Upper lobe of left lung (tissue), 6 donors: ENCODE results near the gene PLK5. TPM values are rescaled to one million over a fixed set of nuclear protein-coding genes. Genes with fewer than 3 reads are reported as not detected.

Experiments used
- ATAC-seq, 2 donors: fragments of 200-7000 bp; cut with Tn5 transposase; one replicate each; pipeline ENCODE4 v1.9.1; 2022; ENCODE audit warnings: mild to moderate bottlenecking in 2 of 2, moderate library complexity in 2 of 2; ENCODE audit not compliant: low FRiP score in 2 of 2
- DNase-seq, 2 donors: peaks; one replicate each; pipeline ENCODE4 v3.0.0-alpha.2; 2019 to 2020
- H3K27ac ChIP-seq, 4 donors: fragments of 200-600 bp; sonication (generic); one replicate each; pipeline ENCODE4 v1.5.1; 2016 to 2019
- H3K27me3 ChIP-seq, 4 donors: fragments of 200-600 bp; sonication (generic); one replicate each; pipeline ENCODE4 v1.5.1; 2017 to 2019
- H3K36me3 ChIP-seq, 4 donors: fragments of 200-600 bp; sonication (generic); one replicate each; pipeline ENCODE4 v1.5.1; 2016 to 2019
- H3K4me1 ChIP-seq, 4 donors: fragments of 200-600 bp; sonication (generic); one replicate each; pipeline ENCODE4 v1.5.1; 2018 to 2019
- H3K4me3 ChIP-seq, 4 donors: fragments of 200-600 bp; sonication (generic); one replicate each; pipeline ENCODE4 v1.5.1; 2017 to 2019; ENCODE audit warnings: mild to moderate bottlenecking in 2 of 4, moderate library complexity in 1 of 4
- H3K9me3 ChIP-seq, 4 donors: fragments of 200-600 bp; sonication (generic); one replicate each; pipeline ENCODE4 v1.5.1; 2018 to 2019
- EP300 ChIP-seq, 4 donors: sonication (generic); formaldehyde crosslinking; IDR thresholded peaks; one replicate each; pipeline ENCODE4 v1.5.1; 2017; ENCODE audit warnings: antibody characterized with exemption in 4 of 4, control low read depth in 2 of 4
- POLR2A ChIP-seq, 4 donors: fragments of 450-650 bp; IDR thresholded peaks; one replicate each; pipeline ENCODE4 v1.5.1; 2016 to 2017; ENCODE audit warnings: antibody characterized with exemption in 4 of 4, mild to moderate bottlenecking in 2 of 4
- POLR2AphosphoS5 ChIP-seq, 2 donors: sonication (generic); formaldehyde crosslinking; IDR thresholded peaks; one replicate each; pipeline ENCODE4 v1.5.1; 2017; ENCODE audit warnings: antibody characterized with exemption in 2 of 2
- WGBS, 2 donors: methylation state at CpG; one replicate each; pipeline ENCODE4 v1.1.5; 2017 to 2018; 5-methylcytosine and 5-hydroxymethylcytosine counted together
- total RNA-seq, 6 donors: library from RNA; depleted of rRNA in 4 of 6; stranded (reverse); fragments of >200 nt in 4 of 6; gene quantifications; one replicate each; pipeline versions ENCODE4 v1.1.0 to v1.2.1, GENCODE V29; 2016 to 2021
- TF ChIP-seq, protein P1 (sequence below), 6 experiments: fragments of 450-650 bp in 4 of 6; fragments of 200-600 bp in 2 of 6; sonication (generic) in 2 of 6; IDR thresholded peaks; one replicate each; pipeline ENCODE4 v1.5.1; 2016 to 2019; ENCODE audit warnings: antibody characterized with exemption in 6 of 6
- donor health status: DM: no; HTN: no; CAD: no; lungs with moderate emphysema.
- donor health status: DM: no; HTN: yes; CAD: no; lungs with severe emphysema.

PLK5 gene
- total RNA-seq, 6 donors from 2014 or later = not detected

DNA sequence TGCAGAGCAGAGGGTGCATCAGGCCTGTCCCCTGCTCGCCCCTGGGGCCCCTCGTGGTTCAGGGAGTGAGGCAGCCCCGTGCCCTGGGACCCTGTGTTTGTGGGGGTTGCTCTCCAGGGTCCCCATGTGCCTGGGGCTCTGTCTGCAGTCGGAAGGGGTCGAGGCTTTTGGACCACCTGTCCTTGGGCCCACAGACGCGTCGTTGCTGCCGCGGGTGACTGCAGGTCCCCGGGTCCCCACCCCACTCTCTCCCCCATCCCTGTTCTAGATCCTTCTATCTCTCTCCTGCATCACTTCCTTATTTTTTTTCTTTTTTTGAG, 35.6 kb upstream of the PLK5 start:
- no peaks in the 10 kb centered on the region for H3K9me3 ChIP-seq
- H3K27me3 ChIP-seq = no peaks in the 10 kb centered on the region
- no peak overlapping the region for H3K4me3 ChIP-seq
- no peak for DNase-seq
- TF ChIP-seq EP300 (IDR thresholded peaks at IDR 0.05) (no peak), POLR2A (IDR thresholded peaks at IDR 0.05) (no peak), POLR2AphosphoS5 (IDR thresholded peaks at IDR 0.05) (no peak)
- TF ChIP-seq, protein P1, sequence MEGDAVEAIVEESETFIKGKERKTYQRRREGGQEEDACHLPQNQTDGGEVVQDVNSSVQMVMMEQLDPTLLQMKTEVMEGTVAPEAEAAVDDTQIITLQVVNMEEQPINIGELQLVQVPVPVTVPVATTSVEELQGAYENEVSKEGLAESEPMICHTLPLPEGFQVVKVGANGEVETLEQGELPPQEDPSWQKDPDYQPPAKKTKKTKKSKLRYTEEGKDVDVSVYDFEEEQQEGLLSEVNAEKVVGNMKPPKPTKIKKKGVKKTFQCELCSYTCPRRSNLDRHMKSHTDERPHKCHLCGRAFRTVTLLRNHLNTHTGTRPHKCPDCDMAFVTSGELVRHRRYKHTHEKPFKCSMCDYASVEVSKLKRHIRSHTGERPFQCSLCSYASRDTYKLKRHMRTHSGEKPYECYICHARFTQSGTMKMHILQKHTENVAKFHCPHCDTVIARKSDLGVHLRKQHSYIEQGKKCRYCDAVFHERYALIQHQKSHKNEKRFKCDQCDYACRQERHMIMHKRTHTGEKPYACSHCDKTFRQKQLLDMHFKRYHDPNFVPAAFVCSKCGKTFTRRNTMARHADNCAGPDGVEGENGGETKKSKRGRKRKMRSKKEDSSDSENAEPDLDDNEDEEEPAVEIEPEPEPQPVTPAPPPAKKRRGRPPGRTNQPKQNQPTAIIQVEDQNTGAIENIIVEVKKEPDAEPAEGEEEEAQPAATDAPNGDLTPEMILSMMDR (IDR thresholded peaks at IDR 0.05) = no peak
- WGBS, 2 donors = 84 to 90% methylated on average over 8 to 11 of the region's 11 CpGs
- ATAC-seq = no peak
- no peaks in the 10 kb centered on the region for H3K36me3 ChIP-seq
- no peak overlapping the region for H3K27ac ChIP-seq
- H3K4me1 ChIP-seq = peaks cover 14 to 21% (median 19%) of the 10 kb centered on the region in 4 donors

DNA sequence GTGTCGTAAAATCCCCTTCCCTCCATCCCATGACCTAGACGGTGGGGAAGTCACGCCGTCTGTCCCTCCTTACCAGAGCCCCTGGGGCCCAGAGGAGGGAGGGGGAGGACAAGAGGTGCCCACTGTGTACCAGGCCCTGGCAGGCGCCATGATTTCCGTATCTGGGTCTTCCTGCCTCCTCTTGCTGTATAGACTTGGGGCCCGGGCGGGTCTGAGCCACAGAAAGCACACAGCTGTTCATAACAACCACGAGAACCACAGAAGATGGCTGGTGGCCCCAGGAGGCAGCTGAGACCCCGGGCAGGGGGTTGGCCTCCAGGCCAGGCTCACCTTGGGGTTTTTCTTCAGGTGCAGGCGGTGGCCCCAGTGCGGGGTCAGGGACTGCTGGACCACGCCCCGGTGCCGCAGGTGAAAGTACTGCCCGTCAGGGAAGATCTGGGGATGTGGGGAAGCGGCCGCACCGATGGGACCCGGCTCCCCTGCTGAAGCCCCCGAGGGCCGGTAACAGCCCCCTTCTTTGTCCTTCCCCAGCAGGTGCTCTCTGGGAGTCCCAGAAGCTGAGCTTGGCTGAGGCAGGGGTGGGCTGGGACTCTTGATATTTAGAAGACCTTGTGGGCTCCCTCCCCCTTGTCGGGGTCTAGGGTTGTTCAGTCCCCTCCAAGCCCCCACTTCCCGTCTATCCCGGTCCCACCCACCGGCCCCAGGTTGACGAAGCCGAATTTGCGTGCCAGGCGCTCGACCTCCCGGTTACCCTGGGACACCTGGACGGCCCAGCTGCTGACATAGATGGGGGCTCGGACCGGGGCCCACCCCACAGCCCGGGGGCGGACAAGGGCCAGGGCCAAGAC, 34.2 kb upstream of the PLK5 start:
- Histone ChIP-seq H3K4me1 (peaks cover 14 to 21% (median 19%) of the 10 kb centered on the region in 4 donors), H3K27ac (peak overlapping the region; percentile 52 to 83 (median 68)), H3K36me3 (no peaks in the 10 kb centered on the region), H3K27me3 (no peaks in the 10 kb centered on the region), H3K4me3 (peak overlapping the region; percentile 38 to 69 (median 62)), H3K9me3 (no peaks in the 10 kb centered on the region)
- WGBS, 2 donors = 20 to 36% methylated on average over 10 to 37 of the region's 37 CpGs
- TF ChIP-seq EP300 (IDR thresholded peaks at IDR 0.05) = no peak
- no peak for TF ChIP-seq POLR2A (IDR thresholded peaks at IDR 0.05)
- TF ChIP-seq, protein P1 (IDR thresholded peaks at IDR 0.05) = no peak
- no peak for TF ChIP-seq POLR2AphosphoS5 (IDR thresholded peaks at IDR 0.05)
- DNase-seq = peak in 1 of 2 donors; percentile 74
- ATAC-seq = no peak

DNA sequence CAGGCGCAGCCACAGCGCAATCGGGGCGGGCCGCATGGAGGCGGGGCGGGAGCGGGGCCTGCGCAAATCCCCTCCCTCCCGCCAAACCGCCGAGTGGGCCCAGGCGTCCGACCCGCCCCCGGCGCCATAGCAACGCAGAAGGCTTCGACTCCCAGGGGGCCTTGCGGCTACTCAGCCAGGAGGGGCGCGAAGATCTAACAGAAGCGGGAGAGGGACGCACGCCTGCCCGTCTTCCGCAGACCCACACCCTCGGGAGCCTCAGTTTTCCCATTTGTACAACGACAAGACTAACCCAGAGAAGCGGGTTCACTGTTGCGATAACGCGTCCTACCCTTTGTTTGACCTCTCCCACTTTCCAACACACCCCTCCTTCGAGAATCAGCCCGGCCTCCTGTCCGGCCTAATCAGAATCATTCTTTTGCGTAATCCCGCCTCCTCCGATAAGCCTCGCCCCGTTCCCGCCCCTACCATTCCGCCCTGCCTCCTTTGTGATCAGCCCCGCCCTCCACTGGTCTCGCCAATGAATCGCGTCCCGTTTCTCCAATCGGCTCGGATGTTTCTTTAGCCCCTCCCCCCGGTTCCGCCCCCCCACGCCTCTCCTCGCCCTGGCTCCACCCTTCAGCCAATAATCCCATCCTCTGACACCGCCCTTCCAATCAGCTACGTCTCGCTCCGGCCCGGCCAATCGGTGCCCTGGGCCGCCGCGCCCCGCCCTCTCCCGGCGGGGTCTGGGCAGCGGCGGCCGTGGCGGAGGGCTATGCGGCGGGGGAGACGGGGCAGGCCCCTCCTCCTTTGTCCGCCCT, 33.4 kb upstream of the PLK5 start, which contains the start of gene PCSK4:
PCSK4 (minus strand) TSS at position 40 of the 803 bp plus-strand sequence; CDS start at position 36, 4 bp downstream.
- ATAC-seq (peak; percentile 96 to 98), DNase-seq (peak; percentile 98)
- peak in 1 of 4 donors; percentile 23 for TF ChIP-seq POLR2A (IDR thresholded peaks at IDR 0.05)
- TF ChIP-seq POLR2AphosphoS5 (IDR thresholded peaks at IDR 0.05) = peak; percentile 33 to 49
- TF ChIP-seq, protein P1 (IDR thresholded peaks at IDR 0.05) = peak in 2 of 6 experiments; percentile 6 to 24
- TF ChIP-seq EP300 (IDR thresholded peaks at IDR 0.05) = no peak
- Histone ChIP-seq H3K27me3 (no peaks in the 10 kb centered on the region), H3K4me3 (peak within 1 kb of the TSS; percentile 38 to 69 (median 62)), H3K9me3 (no peaks in the 10 kb centered on the region), H3K4me1 (peaks cover 14 to 21% (median 19%) of the 10 kb centered on the region in 4 donors), H3K27ac (peak within 1 kb of the TSS; percentile 52 to 83 (median 68)), H3K36me3 (no peaks in the 10 kb centered on the region)
- 0 to 2% methylated on average over 34 to 50 of the region's 74 CpGs for WGBS, 2 donors

DNA sequence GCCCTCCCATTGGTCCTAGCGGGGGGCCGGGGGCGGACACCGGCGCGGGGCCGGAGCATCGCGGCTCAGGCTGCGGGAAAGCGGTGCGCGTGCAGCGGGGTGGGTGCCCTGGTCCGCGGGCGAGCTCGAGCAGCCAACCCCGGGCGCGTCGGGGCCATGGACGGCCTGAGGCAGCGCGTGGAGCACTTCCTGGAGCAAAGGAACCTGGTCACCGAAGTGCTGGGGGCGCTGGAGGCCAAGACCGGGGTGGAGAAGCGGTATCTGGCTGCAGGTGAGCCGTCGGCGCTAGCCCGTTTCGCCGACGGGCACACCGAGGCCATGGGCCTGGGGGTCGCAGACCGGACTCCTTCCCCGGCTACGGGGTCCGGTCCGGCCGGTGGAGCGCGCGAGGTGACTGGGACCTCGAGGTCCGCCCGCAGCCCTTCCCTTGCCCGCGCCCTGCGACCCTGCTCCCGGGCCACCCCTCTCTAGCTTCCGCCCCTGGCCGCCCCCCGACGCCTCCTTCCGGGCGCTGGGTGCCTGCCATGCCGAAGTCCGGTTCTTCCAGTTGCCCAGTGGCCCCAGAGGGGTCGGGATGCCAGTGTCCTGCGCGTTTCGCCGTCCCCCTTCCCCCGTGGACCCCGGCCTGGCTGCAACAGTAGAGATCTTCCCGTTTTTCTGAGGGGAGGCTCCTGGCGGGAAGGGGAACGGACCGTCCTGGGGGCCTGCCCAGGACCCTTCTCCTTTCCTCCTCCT, 32.6 kb upstream of the PLK5 start, which contains the start of gene REEP6:
REEP6 (plus strand) TSS at position 68 of the 735 bp plus-strand sequence; CDS start at position 157, 89 bp downstream.
- H3K9me3 ChIP-seq = no peaks in the 10 kb centered on the region
- peaks cover 14 to 23% (median 19%) of the 10 kb centered on the region in 4 donors for H3K4me1 ChIP-seq
- H3K27ac ChIP-seq = peak within 1 kb of the TSS; percentile 52 to 83 (median 68)
- H3K4me3 ChIP-seq = peak within 1 kb of the TSS; percentile 38 to 69 (median 62)
- DNase-seq = peak in 1 of 2 donors; percentile 89
- TF ChIP-seq EP300 (IDR thresholded peaks at IDR 0.05) = no peak
- TF ChIP-seq POLR2A (IDR thresholded peaks at IDR 0.05) = peak in 1 of 4 donors; percentile 54
- TF ChIP-seq, protein P1 (IDR thresholded peaks at IDR 0.05) = peak in 1 of 6 experiments; percentile 27
- TF ChIP-seq POLR2AphosphoS5 (IDR thresholded peaks at IDR 0.05) = no peak
- ATAC-seq = no peak
- no peaks in the 10 kb centered on the region for H3K36me3 ChIP-seq
- WGBS, 2 donors = 4 to 14% methylated on average over 13 to 46 of the region's 73 CpGs
- H3K27me3 ChIP-seq = no peaks in the 10 kb centered on the region
